ENCODE measurements around the gene ADAMTS19.

Gene ADAMTS19

DNA sequence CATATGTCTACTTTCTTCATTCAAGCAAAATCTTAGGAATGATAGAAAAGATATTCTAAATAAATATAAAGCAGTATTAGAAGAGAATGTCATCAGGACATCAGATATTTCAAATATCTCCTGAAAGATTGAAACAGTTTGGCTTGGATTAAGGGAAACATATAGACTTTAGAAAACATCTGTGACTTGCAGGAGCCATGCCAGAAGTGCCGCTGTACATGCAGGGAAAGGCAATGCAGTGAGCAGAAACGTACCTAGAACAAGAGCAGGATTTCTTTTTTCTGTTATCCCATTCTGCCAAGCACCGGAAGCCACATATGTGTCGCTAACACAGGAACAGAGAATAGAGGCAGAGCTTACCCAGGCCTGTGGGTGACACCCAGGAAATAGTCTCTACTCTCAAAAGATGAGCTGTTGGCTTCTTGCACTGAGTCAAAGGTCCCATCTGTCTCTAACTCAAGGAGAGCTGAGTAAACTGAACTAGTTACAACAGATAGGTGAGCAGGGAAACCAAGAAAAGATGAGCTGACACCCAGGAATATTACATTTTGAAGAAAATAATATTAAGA, 5.8 kb downstream of the ADAMTS19 start:
- DNase-seq (ENCODE audit: low read depth), result no peak

DNA sequence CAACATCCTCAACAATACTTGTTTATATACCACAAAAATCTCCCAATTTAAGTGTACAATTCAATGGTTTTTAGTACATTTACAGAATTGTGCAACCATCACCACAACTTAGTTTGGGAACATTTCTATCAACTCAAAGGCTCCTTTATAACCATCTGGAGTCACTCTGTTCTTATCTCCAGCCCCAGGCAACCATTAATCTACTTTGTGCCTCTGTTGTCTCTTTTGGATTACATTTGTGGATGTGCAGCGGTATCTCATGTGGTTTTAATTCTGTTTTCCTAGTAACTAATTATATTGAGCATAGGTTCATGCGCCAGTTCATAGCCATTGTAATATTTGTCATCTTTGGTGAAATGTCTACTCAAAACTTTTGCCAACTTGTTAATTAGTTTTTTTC, 14.4 kb downstream of the ADAMTS19 start:
- DNase-seq (ENCODE audit: low read depth), result no peak

- no peak for DNase-seq (ENCODE audit: low read depth)
These were observed 16.7 kb downstream of the ADAMTS19 start for GRCh38 chr5:129476751-129477150.

DNA sequence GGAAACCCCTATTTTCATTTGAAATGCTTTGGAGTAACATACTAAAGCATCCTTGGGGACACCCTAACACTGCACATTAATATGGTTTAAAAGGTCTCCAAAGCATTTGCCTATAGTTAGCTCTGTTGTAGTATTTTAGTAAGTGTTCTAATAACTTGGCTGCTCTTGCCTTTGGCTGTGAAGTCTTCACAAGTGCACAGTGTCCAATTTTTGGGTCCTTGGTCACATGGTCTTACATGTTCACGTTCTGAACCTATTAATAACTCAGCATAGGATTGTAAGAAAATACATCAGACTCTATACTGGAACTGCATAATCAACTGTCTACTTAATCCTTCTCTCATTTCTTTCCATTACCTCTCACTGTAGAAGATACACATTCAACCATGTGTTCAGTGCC, 17.4 kb downstream of the ADAMTS19 start:
- no peak for DNase-seq (ENCODE audit: low read depth)

- no peak for DNase-seq (ENCODE audit: low read depth)
These were observed 21.1 kb downstream of the ADAMTS19 start for GRCh38 chr5:129481161-129481560.

- no peak for DNase-seq (ENCODE audit: low read depth)
These were observed 36.3 kb downstream of the ADAMTS19 start for GRCh38 chr5:129496421-129496820.

DNA sequence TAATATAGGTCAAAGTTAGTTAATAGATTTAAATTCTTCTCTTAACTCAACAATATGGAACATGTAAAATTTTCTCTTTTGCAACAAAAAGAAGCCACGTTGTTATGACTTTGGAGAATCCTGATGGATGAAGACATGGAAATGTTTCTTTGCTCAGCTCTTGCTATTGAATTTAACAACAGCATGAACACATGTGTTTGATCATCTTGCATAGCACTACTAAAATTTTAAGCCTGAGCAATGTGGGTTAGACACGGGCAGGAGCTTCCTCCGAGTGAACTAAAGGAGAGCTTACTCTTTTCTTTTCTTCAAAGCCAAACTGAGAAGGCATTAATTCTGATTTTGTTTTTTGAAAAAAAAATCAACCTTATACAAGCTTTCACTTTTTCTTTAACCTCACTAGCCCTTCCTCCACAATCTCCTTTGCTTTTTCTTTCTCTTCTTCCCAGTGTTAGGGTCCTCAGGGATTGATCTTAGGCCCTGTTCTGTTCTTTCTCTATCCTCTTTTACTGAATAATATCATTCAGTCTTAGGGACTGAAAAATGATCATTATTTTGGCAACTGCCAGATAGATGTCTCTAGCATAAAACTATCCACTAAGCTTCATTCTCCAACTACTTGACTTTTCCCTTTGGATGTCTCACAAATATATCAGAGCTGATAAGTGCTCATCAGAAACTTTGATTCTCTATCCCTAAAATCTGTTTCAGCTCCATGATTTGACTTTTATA, 36.9 kb downstream of the ADAMTS19 start:
- no peak for DNase-seq (ENCODE audit: low read depth)

- no peak for DNase-seq (ENCODE audit: low read depth)
These were observed 39.2 kb downstream of the ADAMTS19 start for GRCh38 chr5:129499208-129499852.

DNA sequence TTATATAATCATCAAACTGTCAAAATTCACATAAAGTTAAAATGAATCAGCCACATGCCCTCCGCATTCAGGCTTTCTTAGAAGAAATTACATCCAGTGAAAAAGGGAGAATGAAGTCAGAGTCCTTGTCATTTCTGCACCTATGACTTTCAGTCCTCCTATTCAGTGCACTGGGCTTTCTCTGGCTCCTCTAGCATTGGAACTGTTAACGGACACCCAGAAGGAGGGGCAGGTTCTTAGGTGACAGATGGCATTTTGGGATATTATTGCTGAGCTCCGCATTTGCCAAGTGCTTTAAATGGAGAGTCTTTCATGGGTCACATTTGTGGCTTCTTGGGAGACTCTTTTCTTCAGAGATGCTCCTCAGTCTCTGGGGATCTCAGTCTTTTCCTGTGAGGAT, 40.0 kb downstream of the ADAMTS19 start:
- no peak for DNase-seq (ENCODE audit: low read depth)

DNA sequence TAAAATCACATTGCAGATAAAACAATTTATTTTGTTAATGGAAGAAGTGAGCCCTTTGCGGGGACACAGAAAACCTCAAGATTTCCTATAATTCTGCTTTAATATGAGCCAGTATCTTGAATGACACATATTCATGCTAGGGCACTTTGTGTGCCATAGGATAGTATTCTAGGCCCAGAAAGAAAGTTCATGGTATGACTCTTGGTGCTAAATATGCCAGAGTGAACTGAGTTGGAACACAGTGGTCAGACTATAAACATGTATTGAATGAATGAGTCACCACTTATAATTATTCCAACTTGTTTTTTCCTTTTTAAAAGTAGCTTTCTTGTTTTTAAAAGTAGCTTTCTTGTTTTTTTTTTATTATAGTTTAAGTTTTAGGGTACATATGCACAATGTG, 46.0 kb downstream of the ADAMTS19 start:
- peak; percentile 10 for DNase-seq (ENCODE audit: low read depth)

DNA sequence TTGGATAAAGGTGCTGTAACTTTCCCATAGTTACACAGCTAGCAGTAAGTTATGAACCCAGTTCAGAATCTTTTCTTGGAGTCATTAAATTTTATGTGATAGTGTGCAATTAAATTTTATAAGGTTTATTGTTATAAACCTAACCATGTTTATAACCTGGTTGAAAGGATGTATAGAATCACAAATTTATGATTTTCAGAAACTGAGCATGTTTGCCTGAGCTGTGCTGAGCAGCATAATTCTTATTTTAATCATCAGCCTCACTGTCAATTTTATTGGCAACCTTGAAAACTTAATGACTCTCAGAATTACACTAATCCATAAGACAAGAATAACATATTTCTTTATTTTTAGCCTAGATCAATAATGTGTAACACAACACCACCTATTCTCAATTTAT, 46.9 kb downstream of the ADAMTS19 start:
- no peak for DNase-seq (ENCODE audit: low read depth)

DNA sequence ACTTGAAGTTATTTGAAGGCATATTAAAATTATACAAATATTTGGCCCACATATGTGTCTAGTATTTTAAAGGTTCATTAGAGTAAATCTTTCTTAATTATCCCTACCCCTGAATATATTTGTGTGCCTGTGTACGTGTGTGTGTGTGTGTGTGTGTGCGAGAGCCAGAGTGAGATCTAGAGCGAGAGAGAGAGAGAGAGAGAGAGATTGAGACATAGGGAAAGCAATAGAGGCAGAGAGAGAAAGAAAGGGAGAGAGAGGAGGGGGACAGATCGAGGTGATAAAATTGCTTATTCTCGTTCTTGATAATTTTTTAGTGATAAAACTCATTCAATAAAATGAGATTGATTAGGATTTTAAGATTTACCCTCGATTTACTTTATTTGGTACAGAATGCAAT, 47.4 kb downstream of the ADAMTS19 start:
- DNase-seq (ENCODE audit: low read depth), result no peak

GRCh38 chr5:129508606-129509005, 48.5 kb downstream of the ADAMTS19 start:
- DNase-seq (ENCODE audit: low read depth), result no peak

GRCh38 chr5:129509363-129509975, 49.4 kb downstream of the ADAMTS19 start:
- no peak for DNase-seq (ENCODE audit: low read depth)

DNA sequence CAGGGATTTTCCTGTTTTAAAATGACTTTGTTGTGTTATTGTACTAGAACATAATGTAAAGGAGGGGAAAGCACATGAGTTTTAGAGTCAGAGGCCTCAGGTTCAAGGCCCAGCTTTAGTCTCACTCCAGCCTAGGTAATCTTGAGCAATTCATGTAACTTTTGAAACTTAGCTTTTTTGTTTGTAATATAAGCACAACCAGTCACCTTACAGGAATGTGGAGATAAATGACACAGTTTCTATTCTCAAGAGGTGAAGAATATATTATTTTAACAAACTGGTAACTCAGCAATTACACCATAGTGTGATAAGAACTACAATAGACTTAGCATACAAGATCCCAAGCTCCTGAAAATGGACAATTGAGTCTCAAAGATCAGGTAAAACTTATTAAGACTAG, 51.2 kb downstream of the ADAMTS19 start:
- DNase-seq (ENCODE audit: low read depth), result no peak

GRCh38 chr5:129541051-129541450, 81.0 kb downstream of the ADAMTS19 start:
- no peak for DNase-seq (ENCODE audit: low read depth)

- DNase-seq (ENCODE audit: low read depth), result peak; percentile 1
These were observed 81.7 kb downstream of the ADAMTS19 start for GRCh38 chr5:129541648-129542251.

DNA sequence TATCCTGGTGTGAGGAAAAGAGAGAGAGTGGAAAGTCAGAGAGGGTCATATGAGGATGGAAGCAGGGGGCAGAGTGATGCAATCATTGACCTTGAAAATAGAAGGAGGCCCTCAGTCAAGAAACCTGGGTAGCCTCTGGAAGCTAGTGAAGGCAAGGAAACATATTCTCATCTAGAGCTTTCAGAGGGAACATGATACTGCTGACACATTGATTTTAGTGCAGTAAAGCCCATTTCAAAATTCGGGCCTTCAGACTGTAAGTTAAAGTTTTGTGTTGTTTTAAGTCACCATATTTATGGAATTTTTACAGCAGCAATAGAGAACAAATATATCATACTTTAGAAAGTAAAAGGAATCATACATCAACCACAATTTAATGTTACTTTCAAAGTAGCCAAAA, 87.0 kb downstream of the ADAMTS19 start:
- DNase-seq (ENCODE audit: low read depth), result no peak

DNA sequence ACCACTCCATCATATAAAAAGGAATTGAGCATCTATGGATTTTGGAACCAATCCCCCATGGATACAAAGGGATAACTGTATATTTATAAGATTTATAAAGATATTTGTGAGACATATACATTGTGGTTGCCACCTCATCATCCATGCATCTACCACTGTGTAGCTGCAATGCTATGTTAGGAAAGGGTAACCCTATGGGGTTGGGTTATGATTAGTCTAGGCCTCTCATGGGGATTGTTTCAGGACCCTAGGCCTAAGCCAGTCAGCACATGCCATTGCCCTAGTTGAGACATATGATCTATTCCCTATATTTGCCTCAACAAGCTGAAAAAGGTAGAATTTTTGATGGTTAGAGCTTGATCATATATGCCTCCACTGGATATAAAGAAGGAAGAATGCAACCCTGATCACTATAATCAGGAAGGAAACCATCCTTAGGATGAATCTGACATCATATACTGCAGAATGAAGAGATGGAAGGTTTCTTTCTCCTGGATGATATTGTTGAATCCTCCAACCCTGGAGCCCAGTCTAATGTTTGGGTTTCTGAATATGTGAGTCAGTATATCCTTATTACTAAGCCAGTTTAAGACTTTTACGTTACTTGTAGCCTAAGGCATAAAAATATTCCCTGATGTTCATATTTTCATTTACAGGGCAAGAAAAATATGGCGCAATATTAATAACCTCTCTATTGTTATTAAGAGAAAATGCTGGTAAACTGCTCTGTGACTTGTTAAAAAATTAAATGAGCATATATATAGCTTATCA, 94.2 kb downstream of the ADAMTS19 start:
- no peak for DNase-seq (ENCODE audit: low read depth)

DNA sequence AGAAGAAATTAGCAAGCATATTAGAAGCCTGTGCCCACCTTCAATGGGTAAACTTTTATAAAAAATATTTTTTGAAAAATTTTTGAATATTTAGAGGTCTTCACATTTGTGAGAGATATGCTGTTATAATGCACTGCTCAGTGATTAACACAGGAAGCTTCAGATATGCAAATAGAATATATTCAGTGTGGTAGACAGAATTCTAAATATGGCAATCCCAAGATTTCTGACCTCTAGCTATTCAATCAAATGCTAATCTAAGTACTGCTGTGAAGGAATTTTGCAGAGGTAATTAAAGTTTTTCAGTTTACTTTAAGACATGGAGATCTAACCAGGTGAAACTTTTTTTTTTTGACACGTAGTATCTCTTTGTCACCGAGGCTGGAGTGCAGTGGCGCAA, 103.5 kb downstream of the ADAMTS19 start:
- DNase-seq (ENCODE audit: low read depth), result no peak

- no peak for DNase-seq (ENCODE audit: low read depth)
These were observed 109.2 kb downstream of the ADAMTS19 start for GRCh38 chr5:129569295-129569694.

DNA sequence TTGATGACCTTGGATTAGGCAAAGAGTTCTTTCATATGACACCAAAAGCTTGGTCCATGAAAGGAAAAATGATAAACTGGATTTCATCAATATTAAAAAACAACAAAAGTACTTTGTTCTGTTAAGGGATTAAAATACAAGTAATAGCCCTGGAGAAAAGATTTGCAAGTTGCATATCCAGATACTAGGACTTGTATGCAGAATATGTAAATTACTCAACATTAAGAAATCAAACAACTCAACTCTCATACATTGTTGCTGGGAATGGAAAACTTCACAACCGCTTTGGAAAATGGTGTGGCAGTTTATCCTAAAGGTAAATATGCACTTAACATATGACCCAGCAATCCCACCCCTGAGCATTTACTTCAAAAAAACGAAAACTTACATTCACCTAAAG, 112.0 kb downstream of the ADAMTS19 start:
- DNase-seq (ENCODE audit: low read depth), result no peak
